Chondrocyte (in vitro differentiated cells): ENCODE data around the gene SLX1B. TPM values are rescaled to one million over a fixed set of nuclear protein-coding genes. Genes with fewer than 3 reads are reported as not detected.
"Not testable (repeated sequence)": the region's sequence is repeated elsewhere in the genome, so short reads cannot be mapped to it uniquely, and the experiment has no call there.

ENCODE experiments used
- DNase-seq: peaks from one replicate; pipeline ENCODE4 v3.0.0; 2021; ENCODE audit warnings: mixed read lengths, low spot score
- H3K27ac Mint-ChIP-seq: one replicate; pipeline ENCODE4 v1.8.0; 2021; ENCODE audit warnings: mild to moderate bottlenecking, moderate library complexity, mixed read lengths; ENCODE audit not compliant: unreplicated experiment
- H3K27me3 Mint-ChIP-seq: 2 replicates; pipeline ENCODE4 v1.8.0; 2021; ENCODE audit warnings: low read depth, mixed read lengths
- H3K36me3 Mint-ChIP-seq: 2 replicates; pipeline ENCODE4 v1.8.0; 2021; ENCODE audit warnings: low read depth, mixed read lengths
- H3K4me1 Mint-ChIP-seq: 2 replicates; pipeline ENCODE4 v1.8.0; 2021; ENCODE audit warnings: low read depth, mild to moderate bottlenecking, mixed read lengths
- H3K4me3 Mint-ChIP-seq: one replicate; pipeline ENCODE4 v1.8.0; 2021; ENCODE audit warnings: mild to moderate bottlenecking, moderate library complexity, mixed read lengths; ENCODE audit not compliant: unreplicated experiment
- H3K9me3 Mint-ChIP-seq: 2 replicates; pipeline ENCODE4 v1.8.0; 2021; ENCODE audit warnings: low read depth, mixed read lengths
- long read RNA-seq: library from polyadenylated mRNA; stranded (forward); transcript quantifications from one replicate; pipeline ENCODE4 v2.0.0, GENCODE V29; 2021
- total RNA-seq: library from RNA; stranded (reverse); gene quantifications from 3 replicates; pipeline ENCODE4 v1.2.1, GENCODE V29; 2021

Gene SLX1B
- total RNA-seq, result 1.2 to 30.9 TPM (median 13.0 TPM) in 3 replicates
- long read RNA-seq, transcript SLX1B-201 (6 exons, 1,165 nt), result major isoform, 22 of 27 reads
- long read RNA-seq, partial matches to known transcripts, result 1 of 27 reads
- long read RNA-seq, other reads (novel, unspliced or antisense), result 2 of 27 reads

DNA sequence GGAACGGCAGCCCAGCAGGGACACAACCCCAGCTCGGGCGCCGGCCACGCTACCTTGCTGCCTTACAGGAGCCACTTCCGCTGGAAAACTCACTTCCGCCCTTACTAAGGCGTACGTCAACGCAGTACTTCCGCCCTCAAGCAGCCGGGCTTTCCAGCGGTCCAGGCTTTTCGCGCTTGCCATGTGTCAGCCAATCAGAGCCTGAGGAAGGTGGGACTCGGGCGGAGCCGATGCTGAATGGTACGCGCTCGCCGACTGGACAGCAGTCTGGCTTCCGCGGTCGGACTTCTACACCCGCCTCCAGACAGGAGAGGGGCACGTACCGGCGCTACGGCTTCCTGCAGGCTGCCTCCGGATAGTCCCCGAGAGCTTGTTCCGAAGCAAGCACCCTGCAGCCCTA is at the start of gene SLX1B, which contains the start of gene BOLA2:
TSS of gene SLX1B (plus strand) at position 265 of the 400 bp plus-strand sequence.
TSS of gene BOLA2 (minus strand) at position 83 of the 400 bp plus-strand sequence. CDS start 98 bp downstream, outside the sequence.
- H3K27ac Mint-ChIP-seq, H3K27me3 Mint-ChIP-seq, H3K4me3 Mint-ChIP-seq, H3K9me3 Mint-ChIP-seq, H3K4me1 Mint-ChIP-seq, DNase-seq, H3K36me3 Mint-ChIP-seq: not testable (repeated sequence)

DNA sequence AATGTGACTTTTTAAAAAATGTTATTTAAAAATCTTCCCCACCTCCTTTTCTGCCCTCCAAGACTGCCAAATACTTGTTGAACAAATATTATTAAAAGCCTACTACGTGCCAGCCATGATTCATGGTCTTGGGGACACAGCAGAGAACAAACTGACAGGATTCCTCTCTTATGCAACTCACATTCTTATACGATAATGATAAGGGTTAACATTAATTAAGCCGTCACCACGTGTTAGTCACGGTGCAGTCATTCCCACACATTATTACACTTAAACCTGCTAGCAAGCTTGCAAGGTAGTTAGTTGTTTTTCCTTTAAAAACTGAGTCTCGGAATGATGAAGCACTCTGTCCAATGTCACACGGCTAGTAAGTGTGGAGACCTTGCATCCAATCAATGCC is 49.1 kb upstream of the SLX1B start:
- H3K27me3 Mint-ChIP-seq, H3K36me3 Mint-ChIP-seq, DNase-seq, H3K4me1 Mint-ChIP-seq, H3K9me3 Mint-ChIP-seq, H3K4me3 Mint-ChIP-seq: not testable (repeated sequence)
- H3K27ac Mint-ChIP-seq, result peak overlapping the region; percentile 68

DNA sequence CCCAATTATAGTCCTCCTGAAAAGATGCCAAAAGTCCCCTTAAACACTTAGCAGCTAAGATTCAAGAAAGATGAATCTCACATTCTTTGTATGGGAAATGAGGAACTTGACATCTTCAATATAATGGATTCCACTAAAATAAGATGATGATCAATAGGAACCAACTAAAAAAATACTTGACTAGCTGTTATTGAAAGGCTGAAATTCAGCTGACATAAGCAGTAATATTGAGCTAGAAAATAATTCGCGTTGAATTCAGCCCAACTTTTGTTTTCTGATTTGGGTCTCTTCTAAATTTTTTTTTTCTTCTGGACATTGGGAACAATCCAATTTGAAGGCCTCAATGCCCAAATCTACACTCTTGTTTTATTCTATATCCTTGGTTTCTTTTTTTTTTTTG is 30.7 kb upstream of the SLX1B start:
- H3K4me3 Mint-ChIP-seq, DNase-seq, H3K36me3 Mint-ChIP-seq, H3K4me1 Mint-ChIP-seq, H3K9me3 Mint-ChIP-seq, H3K27ac Mint-ChIP-seq, H3K27me3 Mint-ChIP-seq: not testable (repeated sequence)

DNA sequence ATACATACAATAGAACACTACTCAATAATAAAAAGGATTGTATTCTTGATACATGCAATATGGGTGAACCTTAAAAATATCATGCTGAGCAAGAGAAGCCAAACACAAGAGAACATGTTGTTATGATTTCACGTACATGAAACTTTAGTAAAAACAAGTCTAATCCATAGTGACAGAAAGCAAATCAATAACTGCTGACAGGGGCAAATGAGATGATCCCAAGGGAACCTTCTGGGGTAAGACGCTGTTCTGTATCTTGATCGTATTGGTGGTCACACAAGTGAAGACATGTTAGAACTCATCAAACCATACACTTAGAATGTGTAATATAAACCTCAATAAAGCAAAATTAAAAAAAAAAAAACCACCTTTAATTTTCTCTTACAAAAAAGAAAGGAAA is 28.9 kb upstream of the SLX1B start:
- not testable (repeated sequence) for H3K9me3 Mint-ChIP-seq, H3K27ac Mint-ChIP-seq, H3K27me3 Mint-ChIP-seq, H3K4me1 Mint-ChIP-seq, DNase-seq, H3K4me3 Mint-ChIP-seq, H3K36me3 Mint-ChIP-seq

DNA sequence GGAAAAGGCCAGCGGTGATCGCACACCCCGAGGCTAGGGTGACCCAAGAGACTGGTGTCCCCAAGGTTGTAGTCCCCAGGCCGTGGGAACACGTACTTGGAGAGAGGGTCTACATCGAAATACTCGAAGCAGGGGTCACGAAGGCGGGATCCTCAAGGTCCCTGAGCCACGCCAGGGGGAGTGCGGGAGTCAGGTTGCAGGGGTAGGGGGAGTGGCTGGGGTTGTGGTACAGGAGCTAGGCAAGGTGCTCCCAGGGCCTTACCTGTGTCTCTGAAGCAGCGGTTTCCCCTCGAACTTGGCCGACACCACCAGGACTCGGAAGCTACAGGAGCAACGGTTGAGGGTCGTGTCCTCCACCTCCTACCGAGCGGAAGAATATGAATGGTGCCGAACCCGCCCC is 579 bp upstream of the SLX1B start:
- H3K4me1 Mint-ChIP-seq, H3K4me3 Mint-ChIP-seq, H3K9me3 Mint-ChIP-seq, DNase-seq, H3K36me3 Mint-ChIP-seq, H3K27ac Mint-ChIP-seq, H3K27me3 Mint-ChIP-seq: not testable (repeated sequence)

DNA sequence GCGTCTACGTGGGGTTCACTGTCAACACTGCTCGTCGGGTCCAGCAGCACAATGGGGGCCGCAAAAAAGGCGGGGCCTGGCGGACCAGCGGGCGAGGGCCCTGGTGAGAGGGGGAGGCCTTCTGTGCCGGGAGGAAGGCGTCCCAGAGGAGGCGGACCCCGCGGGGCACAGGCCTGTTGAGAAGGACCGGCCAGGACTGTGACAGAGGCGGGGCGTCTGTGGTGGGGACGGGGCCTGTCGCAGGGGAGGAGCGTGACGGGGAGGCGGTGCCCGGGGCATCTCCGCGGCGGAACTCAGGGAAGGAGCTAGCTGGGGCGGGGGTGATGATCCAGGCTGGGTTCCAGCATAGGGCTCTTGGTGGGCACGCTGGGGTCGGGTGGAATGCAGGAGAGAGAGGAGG is 495 bp downstream of the SLX1B start:
- not testable (repeated sequence) for H3K9me3 Mint-ChIP-seq, H3K27ac Mint-ChIP-seq, H3K36me3 Mint-ChIP-seq, H3K4me3 Mint-ChIP-seq, H3K4me1 Mint-ChIP-seq, H3K27me3 Mint-ChIP-seq, DNase-seq

DNA sequence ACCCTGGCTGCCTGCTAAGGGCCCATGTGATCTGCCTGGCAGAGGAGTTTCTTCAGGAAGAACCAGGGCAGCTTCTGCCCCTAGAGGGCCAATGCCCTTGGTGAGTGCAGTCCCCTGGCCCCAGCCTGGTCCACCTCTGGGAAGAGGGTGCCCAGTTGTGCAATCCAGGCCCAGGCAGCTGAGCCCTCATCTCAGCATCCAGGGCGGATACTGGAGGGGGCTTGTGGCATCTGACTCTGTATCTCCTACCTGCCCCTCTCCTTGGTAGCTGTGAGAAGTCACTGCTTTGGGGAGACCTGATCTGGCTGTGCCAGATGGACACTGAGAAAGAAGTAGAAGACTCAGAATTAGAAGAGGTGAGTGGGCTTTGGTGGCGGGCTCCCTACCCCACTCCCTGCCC is 3.3 kb downstream of the SLX1B start:
- not testable (repeated sequence) for H3K27me3 Mint-ChIP-seq

DNA sequence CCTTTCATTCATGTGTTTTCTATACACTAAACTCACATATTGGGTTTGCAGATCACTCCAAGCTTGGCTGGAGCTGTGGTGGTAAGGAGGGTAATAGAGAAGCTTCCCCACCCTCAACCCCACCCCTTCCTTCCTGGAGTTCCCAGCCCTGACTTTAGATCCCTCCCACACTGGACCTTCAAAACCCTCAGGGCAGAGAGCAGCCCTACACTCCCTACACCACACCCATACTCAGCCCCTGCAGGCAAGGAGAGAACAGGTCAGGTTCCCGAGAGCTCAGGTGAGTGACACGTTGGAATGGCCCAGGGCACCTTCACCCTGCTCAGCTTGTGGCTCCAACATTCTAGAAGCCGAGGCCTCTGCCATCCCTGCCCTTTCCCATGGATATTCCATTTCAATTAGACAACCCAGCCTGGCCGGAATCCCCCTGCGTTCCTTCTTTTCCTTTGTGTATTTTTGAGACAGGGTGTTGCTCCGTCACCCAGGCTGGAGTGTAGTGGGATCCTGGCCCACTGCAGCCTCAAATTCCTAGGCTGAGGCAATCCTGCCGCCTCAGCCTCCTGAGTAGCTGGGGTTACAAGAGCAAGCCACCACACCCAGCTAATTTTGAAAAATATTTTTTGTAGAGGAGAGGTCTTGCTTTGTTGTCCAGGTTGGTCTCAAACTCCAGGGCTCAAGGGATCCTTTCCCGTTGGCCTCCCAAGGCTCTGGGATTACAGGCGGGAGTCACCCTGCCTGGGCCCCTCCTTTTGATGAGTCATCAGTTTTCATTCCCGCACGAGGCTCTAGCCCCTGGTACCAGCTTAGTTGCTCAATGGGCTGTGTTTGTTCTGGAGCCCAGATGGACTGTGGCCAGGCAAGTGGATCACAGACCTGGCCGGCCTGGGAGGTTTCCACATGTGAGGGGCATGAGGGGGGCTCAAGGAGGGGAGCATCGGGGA is 5.6 kb downstream of the SLX1B start, which contains the start of gene SULT1A4:
TSS of gene SULT1A4 (plus strand) at position 208 of the 941 bp plus-strand sequence. CDS start 1,473 bp downstream, outside the sequence.
- not testable (repeated sequence) for H3K27me3 Mint-ChIP-seq, H3K4me1 Mint-ChIP-seq, H3K4me3 Mint-ChIP-seq

More for the DNA sequence above, 3.3 kb downstream of the SLX1B start:
- H3K9me3 Mint-ChIP-seq, H3K27ac Mint-ChIP-seq, H3K4me3 Mint-ChIP-seq, H3K36me3 Mint-ChIP-seq, H3K4me1 Mint-ChIP-seq, DNase-seq: not testable (repeated sequence)

DNA sequence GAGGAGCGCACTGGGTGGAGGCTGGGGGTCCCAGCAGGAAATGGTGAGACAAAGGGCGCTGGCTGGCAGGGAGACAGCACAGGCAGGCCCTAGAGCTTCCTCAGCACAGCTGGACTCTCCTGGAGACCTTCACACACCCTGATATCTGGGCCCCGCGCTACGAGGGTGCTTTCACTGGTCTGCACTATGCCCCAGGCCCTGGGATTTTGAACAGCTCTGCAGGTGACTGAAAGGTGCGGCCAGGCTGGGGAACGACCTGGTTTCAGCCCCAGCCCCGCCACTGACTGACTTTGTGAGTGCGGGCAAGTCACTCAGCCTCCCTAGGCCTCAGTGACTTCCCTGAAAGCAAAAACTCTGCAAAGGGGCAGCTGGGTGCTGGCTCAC is 6.3 kb downstream of the SLX1B start:
- H3K27ac Mint-ChIP-seq, H3K4me1 Mint-ChIP-seq, H3K36me3 Mint-ChIP-seq: not testable (repeated sequence)

More for the DNA sequence above, 5.6 kb downstream of the SLX1B start, which contains the start of gene SULT1A4:
- not testable (repeated sequence) for DNase-seq, H3K9me3 Mint-ChIP-seq, H3K27ac Mint-ChIP-seq, H3K36me3 Mint-ChIP-seq

DNA sequence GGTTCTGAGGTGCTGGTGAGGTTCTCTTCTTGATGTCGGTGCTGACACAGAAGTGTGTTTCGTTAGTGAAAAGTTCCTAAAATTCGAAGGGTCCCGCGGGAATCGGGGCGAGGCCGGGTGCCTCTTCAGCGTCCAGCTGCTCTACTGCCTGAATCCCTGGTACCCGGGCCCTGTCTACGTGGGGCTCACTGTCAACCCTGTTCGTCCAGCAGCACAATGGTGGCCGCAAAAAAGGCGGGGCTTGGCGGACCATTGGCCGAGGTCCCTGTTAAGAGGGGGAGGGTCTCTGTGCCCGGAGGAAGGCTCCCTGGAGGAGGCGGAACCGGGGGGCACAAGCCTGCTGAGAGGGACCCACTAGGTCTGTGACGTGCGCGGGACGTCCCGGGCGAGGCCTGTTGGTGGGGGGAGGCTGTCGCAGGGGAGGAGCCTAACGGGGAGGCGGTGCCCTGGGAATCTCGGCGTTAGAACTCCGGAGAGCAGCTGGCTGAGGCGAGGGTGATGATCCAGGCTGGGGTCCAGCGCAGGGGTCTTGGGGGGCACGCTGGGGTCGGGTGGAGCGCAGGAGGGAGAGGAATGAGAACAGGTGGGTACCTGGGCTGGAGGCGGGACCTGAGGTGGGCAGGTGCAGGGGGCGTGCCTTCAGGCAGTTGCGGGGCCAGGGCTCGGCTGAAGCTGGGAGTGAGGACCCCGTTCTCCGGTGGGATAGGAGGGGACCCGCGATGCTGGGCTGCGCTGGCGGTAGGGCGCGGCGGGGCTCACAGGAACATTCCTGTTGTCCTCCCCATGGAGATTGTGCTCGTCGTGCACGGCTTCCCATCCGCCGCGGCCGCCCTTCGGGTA is 11.9 kb downstream of the SLX1B start:
- H3K9me3 Mint-ChIP-seq, H3K27me3 Mint-ChIP-seq, H3K4me3 Mint-ChIP-seq, H3K36me3 Mint-ChIP-seq, DNase-seq, H3K27ac Mint-ChIP-seq, H3K4me1 Mint-ChIP-seq: not testable (repeated sequence)

More for the DNA sequence above, 6.3 kb downstream of the SLX1B start:
- not testable (repeated sequence) for H3K9me3 Mint-ChIP-seq, H3K27me3 Mint-ChIP-seq, DNase-seq, H3K4me3 Mint-ChIP-seq

DNA sequence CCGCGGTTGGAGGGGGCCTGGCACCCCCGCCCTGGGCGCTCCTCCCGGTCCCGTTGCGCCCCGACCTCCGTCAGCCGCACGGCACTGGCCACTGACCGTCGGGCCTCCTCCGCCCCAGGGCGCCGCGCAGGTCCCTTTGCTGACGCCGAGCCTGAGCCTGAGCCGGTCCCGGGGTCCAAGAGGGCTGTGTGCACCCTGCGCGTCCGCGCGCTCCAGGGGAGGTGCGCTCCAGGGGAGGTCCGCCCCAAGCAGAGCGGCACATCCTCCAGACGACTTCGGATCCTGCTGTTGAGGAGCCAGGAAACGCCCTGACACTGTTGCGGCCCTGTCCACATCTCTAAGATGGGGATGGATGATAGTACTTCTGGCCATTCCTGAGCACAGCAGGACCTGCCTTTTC is 12.6 kb downstream of the SLX1B start:
- not testable (repeated sequence) for H3K4me1 Mint-ChIP-seq, H3K9me3 Mint-ChIP-seq, H3K27ac Mint-ChIP-seq, H3K4me3 Mint-ChIP-seq, H3K36me3 Mint-ChIP-seq, H3K27me3 Mint-ChIP-seq, DNase-seq

DNA sequence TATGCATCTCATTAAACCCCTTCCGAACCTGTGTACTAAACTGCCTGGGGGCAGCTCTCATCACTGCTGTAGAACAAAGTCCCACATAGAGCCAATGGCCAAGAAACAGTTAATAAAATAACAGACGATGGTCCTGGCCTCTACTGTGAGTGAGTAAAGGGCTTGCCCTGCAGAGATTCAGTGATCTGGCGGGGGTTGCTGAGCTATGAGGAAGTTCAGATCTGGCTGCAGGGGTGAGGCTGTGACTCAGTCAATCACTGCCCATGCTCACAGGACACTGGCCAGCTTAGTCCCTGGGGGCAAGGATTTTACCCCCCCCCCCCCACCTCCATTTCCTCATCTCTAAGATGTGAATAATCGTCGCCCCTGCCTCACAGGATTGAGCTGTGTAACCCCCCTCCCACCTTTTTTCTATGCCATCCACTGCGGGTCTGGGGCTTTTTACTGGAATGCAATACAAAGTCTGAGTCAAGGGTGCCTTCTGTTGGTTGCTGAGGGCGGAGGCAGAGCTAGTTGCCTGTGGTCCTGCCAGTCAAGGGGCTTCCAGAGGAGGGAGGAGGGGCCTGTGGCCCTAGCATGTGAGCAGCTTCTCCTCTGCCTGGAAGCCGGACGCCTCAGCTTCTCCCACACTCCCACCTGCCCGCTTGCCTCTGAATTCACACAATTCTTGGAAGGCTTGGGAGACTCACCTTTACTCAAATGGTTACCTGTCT is 13.5 kb downstream of the SLX1B start:
- not testable (repeated sequence) for H3K9me3 Mint-ChIP-seq, H3K4me1 Mint-ChIP-seq, H3K27me3 Mint-ChIP-seq, H3K27ac Mint-ChIP-seq, H3K36me3 Mint-ChIP-seq, H3K4me3 Mint-ChIP-seq, DNase-seq
